Stomach smooth muscle (tissue), 2 donors: Measurements from ENCODE around the gene CTNNA3.

Experiments used
- H3K27ac ChIP-seq: one replicate; pipeline ENCODE4 v1.7.0; 2013; ENCODE audit warnings: mild to moderate bottlenecking, low read length, inconsistent platforms
- H3K27me3 ChIP-seq, 2 donors: one replicate each; pipeline ENCODE4 v1.7.0; 2013; ENCODE audit warnings: low read length in 2 of 2; ENCODE audit not compliant: insufficient read depth in 2 of 2, control insufficient read depth in 1 of 2
- H3K36me3 ChIP-seq, 2 donors: one replicate each; pipeline ENCODE4 v1.7.0; 2013; ENCODE audit warnings: low read length in 2 of 2; ENCODE audit not compliant: control insufficient read depth in 2 of 2, insufficient read depth in 2 of 2
- H3K4me1 ChIP-seq: one replicate; pipeline ENCODE4 v1.7.0; 2013; ENCODE audit warnings: low read length; ENCODE audit not compliant: control insufficient read depth, insufficient read depth
- H3K4me3 ChIP-seq, 2 donors: one replicate each; pipeline ENCODE4 v1.7.0; 2013; ENCODE audit warnings: low read length in 2 of 2
- H3K9ac ChIP-seq, 2 donors: one replicate each; pipeline ENCODE4 v1.7.0; 2013; ENCODE audit warnings: low read length in 2 of 2, mild to moderate bottlenecking in 1 of 2
- H3K9me3 ChIP-seq, 2 donors: one replicate each; pipeline ENCODE4 v1.7.0; 2013; ENCODE audit warnings: low read length in 2 of 2; ENCODE audit not compliant: control insufficient read depth in 2 of 2
- donor health status: healthy.
- donor health status: Pancreatic carcinoma.

The CTNNA3 gene

GRCh38 chr10:67385566-67385965, 310.4 kb downstream of the CTNNA3 start:
- Histone ChIP-seq H3K4me3 (no peak overlapping the region), H3K27me3 (no peaks in the 10 kb centered on the region), H3K36me3 (no peaks in the 10 kb centered on the region), H3K27ac (no peak overlapping the region), H3K9ac (no peak overlapping the region), H3K9me3 (no peaks in the 10 kb centered on the region), H3K4me1 (no peaks in the 10 kb centered on the region)

- Histone ChIP-seq H3K9ac (no peak overlapping the region), H3K27me3 (no peaks in the 10 kb centered on the region), H3K4me3 (no peak overlapping the region), H3K4me1 (no peaks in the 10 kb centered on the region), H3K9me3 (no peaks in the 10 kb centered on the region), H3K27ac (no peak overlapping the region), H3K36me3 (no peaks in the 10 kb centered on the region)
Observed at GRCh38 chr10:67385089-67385488, 310.9 kb downstream of the CTNNA3 start.

GRCh38 chr10:67331121-67331910, 364.7 kb downstream of the CTNNA3 start:
- no peaks in the 10 kb centered on the region for H3K36me3 ChIP-seq
- H3K27ac ChIP-seq: no peak overlapping the region
- no peaks in the 10 kb centered on the region for H3K4me1 ChIP-seq

GRCh38 chr10:67327626-67328535, 368.1 kb downstream of the CTNNA3 start:
- no peaks in the 10 kb centered on the region for H3K4me1 ChIP-seq
- H3K9me3 ChIP-seq: no peaks in the 10 kb centered on the region
- H3K27me3 ChIP-seq: no peaks in the 10 kb centered on the region
- H3K36me3 ChIP-seq: no peaks in the 10 kb centered on the region
- H3K4me3 ChIP-seq: no peak overlapping the region
- H3K27ac ChIP-seq: no peak overlapping the region
- no peak overlapping the region for H3K9ac ChIP-seq

More at GRCh38 chr10:67331121-67331910, 364.7 kb downstream of the CTNNA3 start:
- Histone ChIP-seq H3K4me3 (no peak overlapping the region), H3K9ac (no peak overlapping the region), H3K27me3 (no peaks in the 10 kb centered on the region), H3K9me3 (no peaks in the 10 kb centered on the region)

GRCh38 chr10:67319976-67320375, 376.0 kb downstream of the CTNNA3 start:
- H3K36me3 ChIP-seq: no peaks in the 10 kb centered on the region
- no peak overlapping the region for H3K27ac ChIP-seq
- H3K27me3 ChIP-seq: no peaks in the 10 kb centered on the region
- no peaks in the 10 kb centered on the region for H3K9me3 ChIP-seq
- H3K4me3 ChIP-seq: no peak overlapping the region
- H3K9ac ChIP-seq: no peak overlapping the region
- no peaks in the 10 kb centered on the region for H3K4me1 ChIP-seq

GRCh38 chr10:67308912-67309311, 387.1 kb downstream of the CTNNA3 start:
- Histone ChIP-seq H3K27me3 (no peaks in the 10 kb centered on the region), H3K4me1 (no peaks in the 10 kb centered on the region), H3K4me3 (no peak overlapping the region), H3K27ac (no peak overlapping the region), H3K9me3 (no peaks in the 10 kb centered on the region), H3K9ac (no peak overlapping the region), H3K36me3 (no peaks in the 10 kb centered on the region)

- H3K4me3 ChIP-seq: no peak overlapping the region
- H3K27me3 ChIP-seq: no peaks in the 10 kb centered on the region
- H3K4me1 ChIP-seq: no peaks in the 10 kb centered on the region
- no peak overlapping the region for H3K9ac ChIP-seq
- H3K36me3 ChIP-seq: no peaks in the 10 kb centered on the region
- H3K9me3 ChIP-seq: no peaks in the 10 kb centered on the region
- no peak overlapping the region for H3K27ac ChIP-seq
Observed at GRCh38 chr10:67306588-67307205, 389.3 kb downstream of the CTNNA3 start.

GRCh38 chr10:67302701-67303100, 393.3 kb downstream of the CTNNA3 start:
- Histone ChIP-seq H3K4me3 (no peak overlapping the region), H3K4me1 (no peaks in the 10 kb centered on the region), H3K27me3 (no peaks in the 10 kb centered on the region), H3K27ac (no peak overlapping the region), H3K36me3 (no peaks in the 10 kb centered on the region), H3K9ac (no peak overlapping the region), H3K9me3 (no peaks in the 10 kb centered on the region)

GRCh38 chr10:67299761-67300160, 396.2 kb downstream of the CTNNA3 start:
- no peak overlapping the region for H3K4me3 ChIP-seq
- H3K27me3 ChIP-seq: no peaks in the 10 kb centered on the region
- no peak overlapping the region for H3K9ac ChIP-seq
- no peaks in the 10 kb centered on the region for H3K4me1 ChIP-seq
- H3K9me3 ChIP-seq: no peaks in the 10 kb centered on the region
- H3K27ac ChIP-seq: no peak overlapping the region
- H3K36me3 ChIP-seq: no peaks in the 10 kb centered on the region

GRCh38 chr10:67297637-67298181, 398.3 kb downstream of the CTNNA3 start:
- Histone ChIP-seq H3K27ac (no peak overlapping the region), H3K4me3 (no peak overlapping the region), H3K27me3 (no peaks in the 10 kb centered on the region), H3K9ac (no peak overlapping the region), H3K4me1 (no peaks in the 10 kb centered on the region), H3K36me3 (no peaks in the 10 kb centered on the region), H3K9me3 (no peaks in the 10 kb centered on the region)
